ENCODE measurements around the gene OR52E2. TPM values are rescaled to one million over a fixed set of nuclear protein-coding genes. Genes with fewer than 3 reads are reported as not detected.
"Not testable (repeated sequence)": the region's sequence is repeated elsewhere in the genome, so short reads cannot be mapped to it uniquely, and the experiment has no call there.

Gene OR52E2
- not detected for polyA plus RNA-seq (ENCODE audit: insufficient read length in 12 of 12)
- long read RNA-seq, donor 1 = 0 reads
- long read RNA-seq, donor 2 = 0 reads
- long read RNA-seq, donor 3 = 0 reads
- long read RNA-seq, donor 4 = 0 reads
- long read RNA-seq, donor 5 = 0 reads
- long read RNA-seq, donor 6 = 0 reads
- long read RNA-seq, donor 7 = 0 reads
- long read RNA-seq, donor 8 = 0 reads
- long read RNA-seq, donor 9 = 0 reads
- long read RNA-seq, donor 10 = 0 reads
- long read RNA-seq, donor 11 = 0 reads

DNA sequence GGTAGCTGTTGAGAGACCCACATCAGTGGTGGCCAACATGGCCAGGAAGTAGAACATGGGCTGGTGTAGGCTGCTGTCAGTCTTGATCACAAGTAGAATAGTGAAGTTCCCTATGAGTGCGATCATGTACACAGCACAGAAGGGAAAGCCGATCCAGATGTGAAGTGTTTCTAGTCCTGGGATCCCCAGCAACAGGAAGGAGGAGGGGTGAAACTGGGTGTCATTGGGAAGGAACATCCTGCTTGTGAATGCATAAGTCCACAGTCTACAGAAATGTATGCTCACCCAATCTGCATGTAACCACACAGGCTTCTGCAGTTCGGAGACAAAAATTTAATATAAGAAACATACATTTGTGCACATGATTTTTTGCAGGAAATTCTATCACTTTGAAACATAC is at the start of gene OR52E2:
Gene OR52E2 (minus strand): TSS at position 237 of the 400 bp plus-strand sequence. CDS start 0 bp downstream, at position 237.
- DNase-seq = no peak

DNA sequence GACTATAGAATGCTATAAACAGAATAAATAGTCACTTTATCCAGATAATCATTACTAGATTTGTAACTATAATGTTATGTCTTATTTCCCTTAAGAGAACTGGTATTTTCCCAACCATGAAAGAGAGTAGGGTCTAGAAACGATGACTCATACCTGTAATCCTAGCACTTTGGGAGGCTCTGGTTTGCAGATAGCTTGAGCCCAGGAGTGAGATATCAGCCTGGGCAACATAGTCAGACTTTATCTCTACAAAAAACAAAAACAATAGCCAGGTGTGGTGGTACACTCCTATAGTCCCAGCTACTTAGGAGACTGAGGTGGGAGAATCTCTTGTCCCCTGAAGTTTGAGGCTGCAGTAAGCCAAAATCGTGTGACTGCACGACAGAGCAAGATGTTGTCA is 47.9 kb upstream of the OR52E2 start:
- DNase-seq = no peak

DNA sequence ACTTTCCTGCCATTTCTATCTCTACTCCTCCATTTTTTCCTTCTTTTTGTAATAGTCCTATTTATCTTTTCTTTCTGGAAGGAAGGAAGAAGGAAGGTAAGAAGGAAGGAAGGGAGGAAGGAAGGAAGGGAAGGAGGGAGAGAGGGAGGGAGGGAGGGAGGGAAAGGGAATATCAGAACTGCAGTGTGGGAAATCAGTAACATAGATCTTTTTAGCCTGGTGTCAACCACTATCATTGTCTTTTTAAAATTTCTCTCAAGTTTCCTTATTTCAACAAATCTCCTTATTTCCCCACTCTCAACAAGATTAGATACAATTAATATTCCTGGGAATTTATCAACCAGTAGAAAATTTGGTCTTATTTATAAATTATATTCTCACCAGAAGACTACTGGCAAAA is 43.6 kb upstream of the OR52E2 start:
- no peak for DNase-seq

DNA sequence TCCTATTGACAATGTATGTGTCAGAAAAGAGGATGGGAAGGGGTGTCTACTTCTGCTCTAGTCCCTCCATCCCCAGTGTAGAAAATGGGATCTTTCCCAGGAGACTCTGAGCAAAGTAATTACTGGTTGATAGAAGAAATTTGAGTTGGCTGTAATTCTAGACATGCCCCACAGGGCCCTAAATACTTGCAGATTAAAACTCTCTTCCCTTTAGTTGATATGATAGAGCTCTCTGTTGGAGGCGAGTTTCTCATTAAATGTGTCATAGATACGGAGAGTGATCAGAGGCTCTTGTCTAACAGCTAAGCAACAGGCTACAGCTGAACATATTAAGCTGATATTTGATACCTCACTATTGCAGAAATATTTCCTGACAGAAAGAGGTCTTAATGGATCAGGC is 42.8 kb upstream of the OR52E2 start:
- no peak for DNase-seq

DNA sequence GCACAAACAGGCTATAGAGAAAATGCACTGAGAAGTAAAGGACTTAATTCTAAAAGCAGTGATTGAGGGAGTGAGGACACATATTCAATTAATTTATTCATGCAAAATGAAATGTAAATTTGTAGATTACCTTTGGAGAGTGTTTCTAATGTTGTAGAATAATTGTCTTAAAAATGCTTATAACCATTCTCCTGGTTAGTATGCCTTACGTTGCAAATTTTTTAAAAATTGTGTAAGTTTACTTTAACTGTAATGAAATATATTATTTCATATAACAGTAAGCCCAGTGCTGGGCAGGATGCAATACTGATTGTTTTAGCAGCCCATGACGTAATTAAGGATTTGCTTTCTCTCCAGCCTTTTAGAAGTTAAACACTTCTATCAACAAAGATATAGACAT is 36.6 kb upstream of the OR52E2 start:
- no peak for DNase-seq

DNA sequence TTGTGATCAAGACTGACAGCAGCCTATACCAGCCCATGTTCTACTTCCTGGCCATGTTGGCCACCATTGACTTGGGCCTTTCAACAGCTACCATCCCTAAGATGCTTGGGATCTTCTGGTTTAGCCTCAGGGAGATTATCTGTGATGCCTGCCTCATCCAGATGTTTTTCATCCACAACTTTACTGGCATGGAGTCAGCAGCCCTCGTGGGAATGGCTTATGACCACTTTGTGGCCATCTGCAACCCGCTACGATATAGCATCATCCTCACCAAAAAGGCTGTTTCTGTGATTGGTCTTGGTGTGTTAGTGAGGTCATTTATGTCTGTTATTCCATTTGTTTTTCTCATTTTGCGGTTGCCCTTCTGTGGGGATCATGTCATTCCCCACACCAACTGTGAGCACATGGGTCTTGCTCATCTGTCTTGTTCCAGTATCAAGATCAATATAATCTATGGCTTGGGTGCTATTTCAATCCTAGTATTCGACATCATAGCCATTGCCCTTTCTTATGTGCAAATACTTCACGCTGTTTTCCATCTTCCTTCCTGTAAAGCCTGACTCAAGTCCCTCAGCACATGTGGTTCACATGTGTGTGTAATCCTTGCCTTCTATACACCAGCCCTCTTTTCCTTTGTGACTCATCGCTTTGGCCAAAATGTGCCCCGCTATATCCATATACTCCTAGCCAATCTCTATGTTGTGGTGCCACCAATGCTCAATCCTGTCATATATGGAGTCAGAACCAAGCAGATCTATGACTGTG is 33.6 kb upstream of the OR52E2 start:
- DNase-seq = no peak

DNA sequence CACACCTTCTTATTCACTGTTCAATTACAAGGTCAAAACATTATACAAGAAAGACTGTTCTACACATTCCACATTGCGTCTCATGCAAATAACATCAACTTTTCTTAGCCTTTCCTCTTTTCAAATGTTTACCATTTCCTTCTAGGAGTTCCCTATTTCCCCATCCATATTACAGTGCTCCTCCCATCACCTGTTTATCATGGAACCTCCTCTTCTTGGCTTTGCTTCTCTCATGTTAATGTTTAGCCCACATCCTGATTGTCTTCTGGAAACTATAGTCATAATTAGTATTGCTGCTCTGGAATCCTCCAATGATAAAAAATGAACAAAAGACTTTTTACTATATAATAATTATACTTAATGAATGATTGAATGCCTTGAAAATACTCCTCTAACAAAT is 31.2 kb upstream of the OR52E2 start:
- no peak for DNase-seq

DNA sequence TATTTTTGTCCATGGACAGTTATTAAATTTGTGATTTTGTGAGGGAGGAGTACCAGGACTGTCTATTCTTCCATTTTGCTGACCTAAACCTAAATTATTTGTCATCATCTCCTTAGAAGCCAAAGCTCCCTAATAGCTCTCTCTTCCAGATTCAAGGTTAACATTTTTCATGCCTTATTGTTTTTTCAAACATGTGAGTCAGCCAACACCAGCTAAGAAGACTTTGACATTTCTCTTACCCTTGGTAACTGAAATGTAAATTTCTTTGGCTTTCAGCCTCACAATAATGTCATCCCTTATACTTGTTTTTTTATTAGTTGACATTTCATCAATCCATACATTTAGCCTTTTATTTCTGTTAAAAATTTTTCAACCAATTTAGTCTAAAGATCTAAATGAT is 29.1 kb upstream of the OR52E2 start:
- no peak for DNase-seq

DNA sequence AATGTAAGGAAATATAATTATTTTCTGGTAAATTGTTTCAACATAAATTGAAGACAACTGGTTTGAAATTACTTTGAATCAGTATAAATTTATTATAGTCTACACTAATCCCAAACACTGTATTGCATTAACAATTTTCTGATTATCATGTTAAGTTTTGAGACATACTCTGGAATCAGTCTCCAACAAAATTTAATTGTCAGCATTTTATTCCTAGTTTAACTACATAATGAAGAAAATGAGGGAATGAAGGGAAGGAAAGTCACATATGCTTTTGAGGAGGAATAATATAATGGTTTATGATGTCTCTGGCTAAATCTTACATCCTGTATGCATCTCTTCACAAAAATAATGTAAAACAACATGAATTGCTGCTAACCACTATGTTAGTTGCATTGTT is 24.2 kb upstream of the OR52E2 start:
- no peak for DNase-seq

DNA sequence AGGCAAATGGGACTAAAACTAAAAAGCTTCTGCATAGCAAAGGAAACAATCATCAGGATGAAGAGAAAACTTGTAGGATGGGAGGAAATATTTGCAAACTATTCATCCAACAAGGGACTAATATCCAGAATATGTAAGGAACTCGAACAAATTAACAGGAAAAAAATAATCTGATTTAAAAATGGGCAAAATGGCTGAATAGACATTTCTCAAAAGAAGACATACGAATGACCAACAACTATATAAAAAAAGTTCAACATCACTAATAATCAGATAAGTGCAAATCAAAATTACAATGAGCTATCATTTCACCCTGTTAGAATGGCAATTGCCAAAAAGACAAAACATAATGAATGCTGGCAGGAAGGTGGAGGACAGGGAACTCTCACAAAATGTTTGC is 22.0 kb upstream of the OR52E2 start:
- DNase-seq = no peak

DNA sequence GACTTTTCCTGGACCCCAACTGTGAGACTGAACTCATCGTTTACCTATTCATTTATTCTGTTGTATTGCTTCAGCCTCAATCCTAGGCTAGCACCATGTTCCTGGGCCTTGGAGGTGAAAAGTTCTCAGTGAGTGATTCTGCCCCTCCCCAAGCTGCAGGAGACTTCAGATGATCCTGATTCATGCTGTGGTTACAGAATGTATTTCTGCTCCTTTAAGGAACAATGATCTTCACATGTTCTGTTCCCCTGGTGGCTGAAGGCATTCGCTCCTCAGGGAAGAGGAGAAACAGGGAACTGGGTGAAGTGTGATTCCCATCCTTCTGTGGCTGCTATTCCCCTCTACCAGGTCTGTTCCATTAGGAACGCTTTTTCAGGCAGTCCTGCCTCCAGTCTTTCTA is 12.4 kb upstream of the OR52E2 start:
- DNase-seq = no peak

DNA sequence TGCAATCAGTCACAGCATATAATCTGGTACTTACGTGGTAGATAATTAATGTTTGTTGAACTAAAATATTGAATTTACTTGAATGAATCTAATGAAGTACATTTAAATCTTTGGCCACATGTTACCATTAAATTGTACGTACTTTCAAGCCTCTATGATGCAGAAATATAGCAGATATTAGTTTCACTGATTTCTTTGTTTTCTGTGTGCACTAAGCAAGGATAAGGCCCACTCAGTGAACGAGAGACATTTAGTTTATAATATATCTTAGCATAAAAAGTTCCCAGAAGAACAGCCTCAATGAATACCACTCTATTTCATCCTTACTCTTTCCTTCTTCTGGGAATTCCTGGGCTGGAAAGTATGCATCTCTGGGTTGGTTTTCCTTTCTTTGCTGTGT is 9.8 kb upstream of the OR52E2 start, which contains the start of gene OR52E1:
Gene OR52E1 (plus strand): TSS at position 301 of the 400 bp plus-strand sequence.
- no peak for DNase-seq

DNA sequence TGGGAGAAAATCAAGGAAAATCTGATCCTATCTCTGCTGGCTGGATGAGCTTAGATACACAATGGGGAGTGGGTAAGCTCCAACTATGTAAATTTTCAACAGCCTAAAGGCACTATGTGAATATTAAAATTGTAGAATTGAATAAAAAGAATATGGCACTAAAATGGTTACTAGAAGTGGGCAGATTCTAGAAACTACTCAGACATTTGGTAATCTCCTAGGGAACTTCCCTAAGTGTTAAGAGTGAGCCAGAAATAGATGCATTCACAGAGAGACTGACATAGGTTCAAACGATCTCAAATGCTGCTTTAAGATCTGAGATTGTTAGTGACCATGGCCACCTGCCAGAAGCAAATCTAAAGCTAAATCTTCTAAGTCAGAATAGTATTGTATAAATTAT is 5.6 kb upstream of the OR52E2 start:
- no peak for DNase-seq

DNA sequence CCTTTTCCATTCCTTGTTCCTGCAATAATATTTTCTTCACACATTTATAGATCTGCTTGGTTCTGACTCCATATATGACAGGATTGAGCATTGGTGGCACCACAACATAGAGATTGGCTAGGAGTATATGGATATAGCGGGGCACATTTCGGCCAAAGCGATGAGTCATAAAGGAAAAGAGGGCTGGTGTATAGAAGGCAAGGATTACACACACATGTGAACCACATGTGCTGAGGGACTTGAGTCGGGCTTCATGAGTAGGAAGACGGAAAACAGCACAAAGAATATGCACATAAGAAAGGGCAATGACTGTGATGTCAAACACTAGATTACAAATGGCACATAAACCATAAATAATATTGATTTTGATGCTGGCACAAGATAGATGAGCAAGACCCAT is 748 bp downstream of the OR52E2 start:
- DNase-seq = not testable (repeated sequence)

DNA sequence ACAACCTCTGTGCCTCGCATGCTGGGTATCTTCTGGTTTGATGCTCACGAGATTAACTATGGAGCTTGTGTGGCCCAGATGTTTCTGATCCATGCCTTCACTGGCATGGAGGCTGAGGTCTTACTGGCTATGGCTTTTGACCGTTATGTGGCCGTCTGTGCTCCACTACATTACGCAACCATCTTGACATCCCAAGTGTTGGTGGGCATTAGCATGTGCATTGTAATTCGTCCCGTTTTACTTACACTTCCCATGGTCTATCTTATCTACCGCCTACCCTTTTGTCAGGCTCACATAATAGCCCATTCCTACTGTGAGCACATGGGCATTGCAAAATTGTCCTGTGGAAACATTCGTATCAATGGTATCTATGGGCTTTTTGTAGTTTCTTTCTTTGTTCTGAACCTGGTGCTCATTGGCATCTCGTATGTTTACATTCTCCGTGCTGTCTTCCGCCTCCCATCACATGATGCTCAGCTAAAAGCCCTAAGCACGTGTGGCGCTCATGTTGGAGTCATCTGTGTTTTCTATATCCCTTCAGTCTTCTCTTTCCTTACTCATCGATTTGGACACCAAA is 12.6 kb downstream of the OR52E2 start:
- DNase-seq = no peak

DNA sequence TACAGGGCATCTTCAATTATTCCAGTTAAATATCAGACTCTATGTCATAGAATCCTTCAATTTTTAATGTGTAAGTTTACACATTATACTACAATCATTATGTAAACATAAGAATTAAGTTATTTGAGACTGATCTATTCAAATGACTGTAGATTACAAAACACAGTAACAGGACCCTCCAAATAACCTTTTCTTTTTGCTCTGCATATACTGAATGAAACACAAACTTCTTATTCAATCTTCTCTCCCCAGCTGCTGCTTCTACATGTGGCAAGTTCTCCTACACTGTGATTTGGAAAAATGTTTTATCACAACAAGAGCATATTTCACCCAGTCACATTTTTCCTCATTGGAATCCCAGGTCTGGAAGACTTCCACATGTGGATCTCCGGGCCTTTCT is 13.2 kb downstream of the OR52E2 start, which contains the start of gene OR52J3:
Gene OR52J3 (plus strand): TSS at position 301 of the 400 bp plus-strand sequence. CDS start 0 bp downstream, at position 301.
- no peak for DNase-seq

DNA sequence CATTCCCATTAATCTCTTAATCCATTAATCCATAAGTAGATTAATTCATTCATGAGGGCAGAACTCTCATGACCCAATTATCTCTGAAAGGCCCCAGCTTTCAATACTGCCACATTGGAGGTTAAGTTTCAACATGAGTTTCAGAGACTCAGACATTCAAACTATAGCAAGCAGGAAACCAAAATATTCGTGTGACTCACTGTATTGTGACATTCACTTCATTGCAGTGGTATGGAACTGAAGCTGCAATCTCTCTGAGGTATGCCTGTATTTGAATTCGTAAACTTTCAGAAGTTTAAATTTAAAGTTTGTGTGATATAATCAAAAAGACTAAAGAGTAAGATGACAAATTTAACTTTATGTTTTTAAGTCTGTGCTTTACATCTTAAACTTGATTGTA is 16.0 kb downstream of the OR52E2 start:
- no peak for DNase-seq

DNA sequence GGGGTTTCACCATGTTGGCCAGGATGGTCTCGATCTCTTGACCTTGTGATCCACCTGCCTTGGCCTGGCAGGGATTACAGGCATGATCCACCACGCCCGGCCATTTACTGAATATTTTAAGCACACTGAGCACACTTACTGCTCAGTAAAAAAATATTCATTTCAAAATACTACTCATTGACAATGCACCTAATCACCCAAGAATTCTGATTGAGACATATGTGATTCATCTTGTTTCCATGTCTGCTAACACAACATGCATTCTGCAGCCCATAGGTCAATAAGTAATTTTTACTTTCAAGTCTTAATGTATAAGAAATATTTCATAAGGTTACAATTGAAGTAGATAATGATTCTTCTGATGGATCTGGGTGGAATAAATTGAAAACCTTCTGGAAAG is 17.3 kb downstream of the OR52E2 start:
- no peak for DNase-seq

DNA sequence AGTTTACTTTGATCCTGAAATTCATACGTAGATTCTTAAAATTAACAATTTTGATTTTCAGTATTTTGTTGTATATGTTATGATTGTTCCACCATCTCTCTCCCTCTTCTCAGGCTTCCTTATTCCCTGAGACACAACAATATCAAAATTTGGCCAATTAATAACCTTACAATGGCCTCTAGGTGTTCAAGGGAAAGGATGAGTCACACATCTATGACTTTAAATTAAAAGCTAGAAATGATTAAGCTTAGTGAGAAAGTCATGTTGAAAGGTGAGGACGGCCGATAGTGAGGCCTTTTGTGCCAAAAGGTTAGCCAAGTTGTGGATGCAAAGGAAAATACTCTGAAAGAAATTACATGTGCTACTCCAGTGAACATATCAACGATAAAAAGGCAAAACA is 18.6 kb downstream of the OR52E2 start:
- DNase-seq = no peak

DNA sequence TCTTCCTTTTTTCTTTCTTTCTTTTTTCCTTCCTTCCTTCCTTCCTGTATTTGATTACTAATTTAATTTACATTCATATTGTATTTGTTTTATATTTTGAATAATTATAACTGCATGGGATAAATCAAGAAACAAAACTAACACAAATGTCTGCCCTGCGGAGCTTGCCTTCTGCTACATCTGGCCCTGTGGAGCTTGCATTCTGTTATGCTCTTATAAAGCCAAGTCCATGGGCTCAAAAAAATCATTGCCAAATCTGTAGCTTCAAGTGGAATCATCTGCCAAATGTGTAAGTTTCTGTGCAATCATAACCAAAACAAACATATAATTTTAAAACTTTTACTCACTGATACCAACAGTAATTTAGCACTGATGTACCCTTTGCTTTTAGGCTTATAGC is 21.1 kb downstream of the OR52E2 start:
- no peak for DNase-seq

DNA sequence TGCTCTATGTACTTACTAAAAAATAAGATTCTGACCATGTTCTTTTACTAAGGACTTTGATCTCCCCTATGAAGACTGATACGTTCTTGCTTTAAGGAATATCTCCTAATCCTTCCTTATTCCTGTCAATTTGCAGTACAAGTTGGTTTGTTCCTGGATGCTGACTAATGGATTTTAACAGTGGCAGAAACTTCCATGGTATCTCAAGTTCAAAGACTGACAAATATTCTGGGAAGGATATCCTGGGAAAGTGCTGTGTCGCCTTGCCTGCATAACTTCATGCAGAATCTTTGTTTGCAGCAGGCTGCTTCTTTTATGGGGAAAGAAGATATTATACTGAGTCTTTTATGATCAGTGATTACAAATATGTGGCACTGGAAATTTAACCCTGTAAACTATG is 21.5 kb downstream of the OR52E2 start:
- DNase-seq = no peak

DNA sequence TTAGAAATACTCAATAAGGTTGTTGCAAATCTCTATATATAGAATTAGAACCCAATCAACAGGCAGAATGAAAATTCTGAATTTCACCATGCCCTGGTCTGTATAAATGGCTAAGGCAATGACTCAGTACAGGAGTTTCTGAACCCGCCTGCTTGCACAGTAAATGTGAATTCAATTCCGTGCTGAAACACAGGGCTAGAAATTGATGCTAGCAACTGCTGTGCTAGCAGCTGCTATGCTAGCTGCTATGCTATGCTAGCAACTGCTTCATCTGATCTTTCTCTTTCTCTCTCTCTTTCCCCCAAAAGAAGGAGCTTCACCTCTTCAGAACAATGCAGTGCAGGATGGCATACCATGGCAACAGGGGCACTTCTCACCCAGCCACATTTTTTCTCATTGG is 22.8 kb downstream of the OR52E2 start:
- DNase-seq = no peak

DNA sequence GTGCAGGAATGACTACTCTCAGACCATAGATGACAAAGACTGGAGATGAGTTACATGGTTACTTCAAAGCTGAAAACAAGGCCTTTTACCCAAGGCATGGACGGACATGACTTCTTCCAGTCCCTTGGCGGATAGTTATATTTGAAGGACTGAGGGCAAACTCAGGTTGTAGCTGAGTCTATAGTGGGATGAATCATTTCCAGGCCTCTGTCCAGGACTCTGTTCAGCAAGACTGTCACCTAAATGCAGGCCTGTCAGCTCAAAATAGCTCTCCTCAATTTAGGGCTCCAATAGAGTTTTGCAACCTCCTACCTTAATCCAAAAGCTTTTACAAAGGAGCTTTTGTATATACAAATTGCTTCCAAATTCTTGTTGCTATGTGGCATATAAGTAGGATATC is 37.4 kb downstream of the OR52E2 start:
- no peak for DNase-seq
